ENCODE data around the gene DCC.

DCC gene

GRCh38 chr18:52844323-52844722 lies 504.3 kb downstream of the DCC start:
- DNase-seq: no peak

GRCh38 chr18:52845036-52845435 lies 505.0 kb downstream of the DCC start:
- Histone ChIP-seq H4K20me1 (ENCODE audit: insufficient read depth, low read length) (no peaks in the 10 kb centered on the region), H3K9me3 (replicated peaks; ENCODE audit: insufficient read depth, low read length) (no peaks in the 10 kb centered on the region), H3K4me2 (ENCODE audit: low read depth, low read length) (no peak overlapping the region), H3K9ac (ENCODE audit: low read length) (no peak overlapping the region), H3F3A (ENCODE audit: insufficient read depth, low read length) (no peaks in the 10 kb centered on the region), H3K36me3 (replicated peaks; ENCODE audit: insufficient read depth, low read length) (no peaks in the 10 kb centered on the region), H3K27me3 (replicated peaks; ENCODE audit: insufficient read depth, low read length) (no peaks in the 10 kb centered on the region), H3K27ac (ENCODE audit: low read length) (no peak overlapping the region), H2AFZ (ENCODE audit: low read length) (no peak overlapping the region), H3K9me2 (replicated peaks; ENCODE audit: insufficient read depth, low read length) (no peaks in the 10 kb centered on the region), H3K4me3 (ENCODE audit: low read length) (no peak overlapping the region), H3K4me1 (ENCODE audit: low read length) (no peaks in the 10 kb centered on the region), H3K79me2 (ENCODE audit: low read length) (no peaks in the 10 kb centered on the region)
- TF ChIP-seq EZH2 (optimal IDR thresholded peaks at IDR 0.05; ENCODE audit: low read depth, low read length) (no peak), EZH2phosphoT487 (IDR thresholded peaks at IDR 0.05; ENCODE audit: low read length) (no peak)
- TF ChIP-seq, protein P1, sequence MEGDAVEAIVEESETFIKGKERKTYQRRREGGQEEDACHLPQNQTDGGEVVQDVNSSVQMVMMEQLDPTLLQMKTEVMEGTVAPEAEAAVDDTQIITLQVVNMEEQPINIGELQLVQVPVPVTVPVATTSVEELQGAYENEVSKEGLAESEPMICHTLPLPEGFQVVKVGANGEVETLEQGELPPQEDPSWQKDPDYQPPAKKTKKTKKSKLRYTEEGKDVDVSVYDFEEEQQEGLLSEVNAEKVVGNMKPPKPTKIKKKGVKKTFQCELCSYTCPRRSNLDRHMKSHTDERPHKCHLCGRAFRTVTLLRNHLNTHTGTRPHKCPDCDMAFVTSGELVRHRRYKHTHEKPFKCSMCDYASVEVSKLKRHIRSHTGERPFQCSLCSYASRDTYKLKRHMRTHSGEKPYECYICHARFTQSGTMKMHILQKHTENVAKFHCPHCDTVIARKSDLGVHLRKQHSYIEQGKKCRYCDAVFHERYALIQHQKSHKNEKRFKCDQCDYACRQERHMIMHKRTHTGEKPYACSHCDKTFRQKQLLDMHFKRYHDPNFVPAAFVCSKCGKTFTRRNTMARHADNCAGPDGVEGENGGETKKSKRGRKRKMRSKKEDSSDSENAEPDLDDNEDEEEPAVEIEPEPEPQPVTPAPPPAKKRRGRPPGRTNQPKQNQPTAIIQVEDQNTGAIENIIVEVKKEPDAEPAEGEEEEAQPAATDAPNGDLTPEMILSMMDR (IDR thresholded peaks at IDR 0.05; ENCODE audit: low read length): no peak
- DNase-seq: no peak

More at GRCh38 chr18:52844323-52844722, 504.3 kb downstream of the DCC start:
- no peaks in the 10 kb centered on the region for H3K4me1 ChIP-seq (ENCODE audit: low read length)
- no peaks in the 10 kb centered on the region for H3K36me3 ChIP-seq (replicated peaks; ENCODE audit: insufficient read depth, low read length)
- H3K79me2 ChIP-seq (ENCODE audit: low read length): no peaks in the 10 kb centered on the region
- H4K20me1 ChIP-seq (ENCODE audit: insufficient read depth, low read length): no peaks in the 10 kb centered on the region
- H3K4me3 ChIP-seq (ENCODE audit: low read length): no peak overlapping the region
- no peaks in the 10 kb centered on the region for H3F3A ChIP-seq (ENCODE audit: insufficient read depth, low read length)
- no peak overlapping the region for H3K27ac ChIP-seq (ENCODE audit: low read length)
- no peak for TF ChIP-seq EZH2phosphoT487 (IDR thresholded peaks at IDR 0.05; ENCODE audit: low read length)
- TF ChIP-seq, protein P1 (IDR thresholded peaks at IDR 0.05; ENCODE audit: low read length): no peak
- no peak for TF ChIP-seq EZH2 (optimal IDR thresholded peaks at IDR 0.05; ENCODE audit: low read depth, low read length)
- H3K9ac ChIP-seq (ENCODE audit: low read length): no peak overlapping the region
- no peak overlapping the region for H2AFZ ChIP-seq (ENCODE audit: low read length)
- H3K9me2 ChIP-seq (replicated peaks; ENCODE audit: insufficient read depth, low read length): no peaks in the 10 kb centered on the region
- H3K4me2 ChIP-seq (ENCODE audit: low read depth, low read length): no peak overlapping the region
- no peaks in the 10 kb centered on the region for H3K9me3 ChIP-seq (replicated peaks; ENCODE audit: insufficient read depth, low read length)
- H3K27me3 ChIP-seq (replicated peaks; ENCODE audit: insufficient read depth, low read length): no peaks in the 10 kb centered on the region

GRCh38 chr18:52850031-52850560 lies 510.1 kb downstream of the DCC start:
- no peak for DNase-seq
- H3K27me3 ChIP-seq (replicated peaks; ENCODE audit: insufficient read depth, low read length): no peaks in the 10 kb centered on the region
- H3K79me2 ChIP-seq (ENCODE audit: low read length): no peaks in the 10 kb centered on the region
- no peak overlapping the region for H3K4me2 ChIP-seq (ENCODE audit: low read depth, low read length)
- TF ChIP-seq EZH2 (optimal IDR thresholded peaks at IDR 0.05; ENCODE audit: low read depth, low read length) (no peak), EZH2phosphoT487 (IDR thresholded peaks at IDR 0.05; ENCODE audit: low read length) (no peak)
- TF ChIP-seq, protein P1 (IDR thresholded peaks at IDR 0.05; ENCODE audit: low read length): no peak
- H3F3A ChIP-seq (ENCODE audit: insufficient read depth, low read length): no peaks in the 10 kb centered on the region
- no peak overlapping the region for H3K4me3 ChIP-seq (ENCODE audit: low read length)
- H3K27ac ChIP-seq (ENCODE audit: low read length): no peak overlapping the region
- no peaks in the 10 kb centered on the region for H4K20me1 ChIP-seq (ENCODE audit: insufficient read depth, low read length)
- no peak overlapping the region for H3K9ac ChIP-seq (ENCODE audit: low read length)
- no peak overlapping the region for H2AFZ ChIP-seq (ENCODE audit: low read length)
- no peaks in the 10 kb centered on the region for H3K9me2 ChIP-seq (replicated peaks; ENCODE audit: insufficient read depth, low read length)
- H3K9me3 ChIP-seq (replicated peaks; ENCODE audit: insufficient read depth, low read length): no peaks in the 10 kb centered on the region
- no peaks in the 10 kb centered on the region for H3K36me3 ChIP-seq (replicated peaks; ENCODE audit: insufficient read depth, low read length)
- no peaks in the 10 kb centered on the region for H3K4me1 ChIP-seq (ENCODE audit: low read length)

All from MM.1S (cell line).